C4-2B (cell line): ENCODE data around the gene ADAM15.

ENCODE experiments used
- CTCF ChIP-seq: fragments of 450-650 bp; conservative IDR thresholded peaks from 2 replicates; pipeline ENCODE4 v1.5.1; 2017; ENCODE audit warnings: mild to moderate bottlenecking
- ZFX ChIP-seq: fragments of 450-650 bp; IDR thresholded peaks from 2 replicates; pipeline ENCODE4 v1.6.1; 2017

- TF ChIP-seq CTCF, result no peak
- no peak for TF ChIP-seq ZFX
Observed at GRCh38 chr1:155105604-155106011, 54.5 kb downstream of the ADAM15 start.
